Osteoblast (primary cell): ENCODE measurements around the gene VAMP2. TPM values are rescaled to one million over a fixed set of nuclear protein-coding genes. Genes with fewer than 3 reads are reported as not detected.

Experiments
- DNase-seq: peaks from one replicate; pipeline ENCODE4 v3.0.0; 2011; ENCODE audit warnings: low spot score, mixed read lengths; ENCODE audit not compliant: insufficient read length; ENCODE audit errors: missing footprints
- H2AFZ ChIP-seq: 2 replicates; pipeline ENCODE4 v1.6.0; 2011; ENCODE audit warnings: mild to moderate bottlenecking, low read length
- H3K27ac ChIP-seq: 2 replicates; pipeline ENCODE4 v1.5.1; 2011; ENCODE audit warnings: mild to moderate bottlenecking, low read depth, low read length, moderate library complexity
- H3K27me3 ChIP-seq: 2 replicates; pipeline ENCODE4 v1.6.0; 2012; ENCODE audit warnings: mild to moderate bottlenecking, control low read depth, inconsistent platforms, low read length, moderate library complexity; ENCODE audit not compliant: insufficient read depth
- H3K36me3 ChIP-seq: 2 replicates; pipeline ENCODE4 v1.5.1; 2011; ENCODE audit warnings: mild to moderate bottlenecking, low read length, control low read depth, moderate library complexity; ENCODE audit not compliant: insufficient read depth
- H3K4me1 ChIP-seq: 2 replicates; pipeline ENCODE4 v1.5.1; 2011; ENCODE audit warnings: mild to moderate bottlenecking, low read length, control low read depth, moderate library complexity; ENCODE audit not compliant: insufficient read depth
- H3K4me2 ChIP-seq: 2 replicates; pipeline ENCODE4 v1.6.0; 2011; ENCODE audit warnings: mild to moderate bottlenecking, low read length; ENCODE audit not compliant: insufficient read depth
- H3K4me3 ChIP-seq: fragments of 200-600 bp; sonication (generic); 3 replicates; pipeline ENCODE4 v1.5.1; 2012; ENCODE audit warnings: mild to moderate bottlenecking, low read length, inconsistent platforms; ENCODE audit not compliant: insufficient read depth
- H3K79me2 ChIP-seq: 2 replicates; pipeline ENCODE4 v1.6.0; 2012; ENCODE audit warnings: mild to moderate bottlenecking, low read length, control low read depth, inconsistent platforms; ENCODE audit not compliant: insufficient read depth
- H3K9me3 ChIP-seq: 2 replicates; pipeline ENCODE4 v1.5.1; 2011; ENCODE audit warnings: low read depth, low read length, control low read depth
- H4K20me1 ChIP-seq: 2 replicates; pipeline ENCODE4 v1.6.0; 2012; ENCODE audit warnings: mild to moderate bottlenecking, low read length, control low read depth; ENCODE audit not compliant: insufficient read depth
- total RNA-seq: library from RNA; depleted of rRNA; stranded (reverse); fragments of >200 nt; gene quantifications from 2 replicates; pipeline ENCODE4 v1.2.3, GENCODE V29; 2012
- TF ChIP-seq, protein P1 (sequence below): IDR thresholded peaks from 2 replicates; pipeline ENCODE4 v1.5.1; 2011; ENCODE audit warnings: mild to moderate bottlenecking, low read depth, low read length, moderate library complexity; ENCODE audit errors: extremely low read depth

The VAMP2 gene
- total RNA-seq, 1 donor: 5.4 TPM

GRCh38 chr17:8151641-8152111 lies 11.1 kb downstream of the VAMP2 start:
- Histone ChIP-seq H3K27me3 (no peaks in the 10 kb centered on the region), H4K20me1 (peaks cover 32% of the 10 kb centered on the region), H3K79me2 (peaks cover 34% of the 10 kb centered on the region), H3K36me3 (peaks cover 39% of the 10 kb centered on the region), H3K4me2 (peak overlapping the region; percentile 92), H3K9me3 (no peaks in the 10 kb centered on the region), H3K4me1 (peaks cover 48% of the 10 kb centered on the region), H3K4me3 (peak overlapping the region; percentile 79), H2AFZ (no peak overlapping the region), H3K27ac (peak overlapping the region; percentile 100)
- TF ChIP-seq, protein P1, sequence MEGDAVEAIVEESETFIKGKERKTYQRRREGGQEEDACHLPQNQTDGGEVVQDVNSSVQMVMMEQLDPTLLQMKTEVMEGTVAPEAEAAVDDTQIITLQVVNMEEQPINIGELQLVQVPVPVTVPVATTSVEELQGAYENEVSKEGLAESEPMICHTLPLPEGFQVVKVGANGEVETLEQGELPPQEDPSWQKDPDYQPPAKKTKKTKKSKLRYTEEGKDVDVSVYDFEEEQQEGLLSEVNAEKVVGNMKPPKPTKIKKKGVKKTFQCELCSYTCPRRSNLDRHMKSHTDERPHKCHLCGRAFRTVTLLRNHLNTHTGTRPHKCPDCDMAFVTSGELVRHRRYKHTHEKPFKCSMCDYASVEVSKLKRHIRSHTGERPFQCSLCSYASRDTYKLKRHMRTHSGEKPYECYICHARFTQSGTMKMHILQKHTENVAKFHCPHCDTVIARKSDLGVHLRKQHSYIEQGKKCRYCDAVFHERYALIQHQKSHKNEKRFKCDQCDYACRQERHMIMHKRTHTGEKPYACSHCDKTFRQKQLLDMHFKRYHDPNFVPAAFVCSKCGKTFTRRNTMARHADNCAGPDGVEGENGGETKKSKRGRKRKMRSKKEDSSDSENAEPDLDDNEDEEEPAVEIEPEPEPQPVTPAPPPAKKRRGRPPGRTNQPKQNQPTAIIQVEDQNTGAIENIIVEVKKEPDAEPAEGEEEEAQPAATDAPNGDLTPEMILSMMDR: no peak
- DNase-seq: peak; percentile 93

GRCh38 chr17:8151120-8151640 lies 11.6 kb downstream of the VAMP2 start:
- peaks cover 44% of the 10 kb centered on the region for H3K36me3 ChIP-seq
- peak; percentile 97 for DNase-seq
- no peak overlapping the region for H2AFZ ChIP-seq
- H3K79me2 ChIP-seq: peaks cover 34% of the 10 kb centered on the region
- TF ChIP-seq, protein P1: no peak
- H3K4me2 ChIP-seq: peak overlapping the region; percentile 92
- H3K27ac ChIP-seq: peak overlapping the region; percentile 100
- no peaks in the 10 kb centered on the region for H3K9me3 ChIP-seq
- peak overlapping the region; percentile 79 for H3K4me3 ChIP-seq
- no peaks in the 10 kb centered on the region for H3K27me3 ChIP-seq
- H4K20me1 ChIP-seq: peaks cover 36% of the 10 kb centered on the region
- peaks cover 48% of the 10 kb centered on the region for H3K4me1 ChIP-seq

- Histone ChIP-seq H3K4me2 (peak overlapping the region; percentile 92), H3K9me3 (no peaks in the 10 kb centered on the region), H3K4me3 (peak overlapping the region; percentile 79), H4K20me1 (peaks cover 37% of the 10 kb centered on the region), H3K27ac (peak overlapping the region; percentile 100), H3K4me1 (peaks cover 44% of the 10 kb centered on the region), H2AFZ (no peak overlapping the region), H3K36me3 (peaks cover 51% of the 10 kb centered on the region), H3K27me3 (no peaks in the 10 kb centered on the region), H3K79me2 (peaks cover 29% of the 10 kb centered on the region)
- TF ChIP-seq, protein P1: no peak
- DNase-seq: no peak
Measured at GRCh38 chr17:8150194-8151119, 12.3 kb downstream of the VAMP2 start.
